GDM1 (cell line): ENCODE data around the gene PLK5.

Experiments
- DNase-seq: peaks from one replicate; lab custom pipeline; 2025; lab: John Stamatoyannopoulos, UW

Gene PLK5

GRCh38 chr19:1555487-1556389 is 31.9 kb downstream of the PLK5 start:
- DNase-seq = no peak

GRCh38 chr19:1556390-1557070 is 32.7 kb downstream of the PLK5 start:
- DNase-seq = no peak

- DNase-seq = no peak
These were observed 34.7 kb downstream of the PLK5 start for GRCh38 chr19:1558552-1558951.

GRCh38 chr19:1560286-1560882 is 36.5 kb downstream of the PLK5 start:
- no peak for DNase-seq

GRCh38 chr19:1561236-1561842 is 37.5 kb downstream of the PLK5 start:
- DNase-seq = no peak

- DNase-seq = no peak
These were observed 39.4 kb downstream of the PLK5 start for GRCh38 chr19:1563251-1563650.

- DNase-seq = no peak
These were observed 42.7 kb downstream of the PLK5 start for GRCh38 chr19:1566392-1567115.

- DNase-seq = no peak
These were observed 43.4 kb downstream of the PLK5 start for GRCh38 chr19:1567116-1567847.

GRCh38 chr19:1567848-1568227 is 44.0 kb downstream of the PLK5 start:
- no peak for DNase-seq

GRCh38 chr19:1568320-1569019 is 44.6 kb downstream of the PLK5 start, which contains the start of gene MEX3D:
Gene MEX3D (minus strand): TSS chr19:1568325. CDS start chr19:1568058, 267 bp downstream.
- DNase-seq = peak; percentile 70

- no peak for DNase-seq
These were observed 46.1 kb downstream of the PLK5 start for GRCh38 chr19:1569997-1570396.

GRCh38 chr19:1570836-1571235 is 47.0 kb downstream of the PLK5 start:
- no peak for DNase-seq

- no peak for DNase-seq
These were observed 47.5 kb downstream of the PLK5 start for GRCh38 chr19:1571358-1571757.

- DNase-seq = no peak
These were observed 48.9 kb downstream of the PLK5 start for GRCh38 chr19:1572795-1573194.

GRCh38 chr19:1574354-1575136 is 50.7 kb downstream of the PLK5 start:
- no peak for DNase-seq

GRCh38 chr19:1575323-1576241 is 51.7 kb downstream of the PLK5 start:
- no peak for DNase-seq

- no peak for DNase-seq
These were observed 52.6 kb downstream of the PLK5 start for GRCh38 chr19:1576242-1577089.
